ENCODE measurements around the gene ERCC8.

GRCh38 chr5:60827201-60827600 is 117.7 kb downstream of the ERCC8 start:
- no peak for TF ChIP-seq EZH2phosphoT487 (IDR thresholded peaks at IDR 0.05; ENCODE audit: unreplicated experiment)
- no peak for TF ChIP-seq CTCF (conservative IDR thresholded peaks at IDR 0.05; ENCODE audit: low read depth in 2 of 2)
- no peak for TF ChIP-seq REST (IDR thresholded peaks at IDR 0.05; ENCODE audit: unreplicated experiment)
- TF ChIP-seq POLR2AphosphoS5 (IDR thresholded peaks at IDR 0.05; ENCODE audit: low read depth), result no peak
- no peak for TF ChIP-seq ZNF331 (CRISPR knock-in tag; IDR thresholded peaks at IDR 0.05; ENCODE audit: low read depth)

All from GM23338 (cell line).